ENCODE results near the gene TATDN3.
"Not testable (repeated sequence)": the region's sequence is repeated elsewhere in the genome, so short reads cannot be mapped to it uniquely, and the experiment has no call there.

TATDN3 gene

DNA sequence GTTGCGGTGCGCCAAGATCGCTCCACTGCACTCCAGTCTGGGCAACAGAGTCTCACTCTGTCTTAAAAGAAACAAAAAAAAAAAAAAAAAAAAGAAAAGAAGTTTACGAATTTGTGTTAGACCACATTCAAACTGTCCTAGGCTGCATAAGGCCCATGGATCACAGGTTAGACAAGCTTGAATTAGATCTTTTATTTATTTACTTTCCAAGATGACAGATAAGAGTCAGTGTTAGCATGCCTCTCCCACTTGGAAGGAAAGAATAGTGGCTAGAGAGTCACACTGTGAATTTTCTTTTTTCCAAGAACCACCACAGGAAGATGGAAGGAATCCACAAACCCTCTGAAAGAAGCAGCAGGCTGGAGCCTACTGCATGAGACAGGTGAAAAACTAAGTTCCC is 29.5 kb upstream of the TATDN3 start:
- Histone ChIP-seq H3K36me3 (replicated peaks; ENCODE audit: insufficient read depth, low read length) (no peaks in the 10 kb centered on the region), H3K79me2 (ENCODE audit: low read length) (peaks cover 54% of the 10 kb centered on the region), H3K9me2 (replicated peaks; ENCODE audit: insufficient read depth, low read length) (no peaks in the 10 kb centered on the region)

DNA sequence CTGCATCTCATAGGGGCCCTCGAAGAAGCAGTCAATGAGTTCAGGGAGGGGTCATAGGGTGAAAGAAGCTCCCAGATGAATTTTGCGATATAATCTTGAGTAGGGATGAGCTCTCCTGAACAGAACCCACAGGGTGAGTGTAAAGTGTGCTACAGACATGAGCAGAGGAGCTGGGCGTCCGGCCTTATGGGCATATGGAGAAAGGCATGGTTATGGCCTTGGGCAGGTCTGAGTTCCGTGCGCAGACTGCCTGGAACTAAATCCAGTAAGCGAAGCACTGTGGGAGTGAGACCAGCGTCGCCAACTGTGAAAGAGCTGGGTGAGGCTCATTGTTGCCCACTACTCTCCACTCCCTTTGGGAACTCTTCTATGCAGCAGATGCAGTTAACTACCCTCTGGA is 28.9 kb upstream of the TATDN3 start:
- Histone ChIP-seq H3K4me2 (ENCODE audit: low read depth, low read length) (no peak overlapping the region), H3K36me3 (replicated peaks; ENCODE audit: insufficient read depth, low read length) (no peaks in the 10 kb centered on the region), H2AFZ (ENCODE audit: low read length) (no peak overlapping the region), H3F3A (ENCODE audit: insufficient read depth, low read length) (no peaks in the 10 kb centered on the region), H4K20me1 (ENCODE audit: insufficient read depth, low read length) (no peaks in the 10 kb centered on the region), H3K4me1 (ENCODE audit: low read length) (no peaks in the 10 kb centered on the region), H3K79me2 (ENCODE audit: low read length) (peaks cover 54% of the 10 kb centered on the region), H3K27ac (ENCODE audit: low read length) (no peak overlapping the region), H3K9me3 (replicated peaks; ENCODE audit: insufficient read depth, low read length) (no peaks in the 10 kb centered on the region), H3K4me3 (ENCODE audit: low read length) (no peak overlapping the region), H3K27me3 (replicated peaks; ENCODE audit: insufficient read depth, low read length) (no peaks in the 10 kb centered on the region), H3K9me2 (replicated peaks; ENCODE audit: insufficient read depth, low read length) (no peaks in the 10 kb centered on the region), H3K9ac (ENCODE audit: low read length) (no peak overlapping the region)
- no peak for DNase-seq
- TF ChIP-seq, protein P1, sequence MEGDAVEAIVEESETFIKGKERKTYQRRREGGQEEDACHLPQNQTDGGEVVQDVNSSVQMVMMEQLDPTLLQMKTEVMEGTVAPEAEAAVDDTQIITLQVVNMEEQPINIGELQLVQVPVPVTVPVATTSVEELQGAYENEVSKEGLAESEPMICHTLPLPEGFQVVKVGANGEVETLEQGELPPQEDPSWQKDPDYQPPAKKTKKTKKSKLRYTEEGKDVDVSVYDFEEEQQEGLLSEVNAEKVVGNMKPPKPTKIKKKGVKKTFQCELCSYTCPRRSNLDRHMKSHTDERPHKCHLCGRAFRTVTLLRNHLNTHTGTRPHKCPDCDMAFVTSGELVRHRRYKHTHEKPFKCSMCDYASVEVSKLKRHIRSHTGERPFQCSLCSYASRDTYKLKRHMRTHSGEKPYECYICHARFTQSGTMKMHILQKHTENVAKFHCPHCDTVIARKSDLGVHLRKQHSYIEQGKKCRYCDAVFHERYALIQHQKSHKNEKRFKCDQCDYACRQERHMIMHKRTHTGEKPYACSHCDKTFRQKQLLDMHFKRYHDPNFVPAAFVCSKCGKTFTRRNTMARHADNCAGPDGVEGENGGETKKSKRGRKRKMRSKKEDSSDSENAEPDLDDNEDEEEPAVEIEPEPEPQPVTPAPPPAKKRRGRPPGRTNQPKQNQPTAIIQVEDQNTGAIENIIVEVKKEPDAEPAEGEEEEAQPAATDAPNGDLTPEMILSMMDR (IDR thresholded peaks at IDR 0.05; ENCODE audit: low read length): no peak
- TF ChIP-seq EZH2 (optimal IDR thresholded peaks at IDR 0.05; ENCODE audit: low read depth, low read length) (no peak), EZH2phosphoT487 (IDR thresholded peaks at IDR 0.05; ENCODE audit: low read length) (no peak)

More for the DNA sequence above, 29.5 kb upstream of the TATDN3 start:
- Histone ChIP-seq H3K9ac (ENCODE audit: low read length) (no peak overlapping the region), H3K4me1 (ENCODE audit: low read length) (no peaks in the 10 kb centered on the region), H4K20me1 (ENCODE audit: insufficient read depth, low read length) (no peaks in the 10 kb centered on the region), H2AFZ (ENCODE audit: low read length) (no peak overlapping the region), H3K27me3 (replicated peaks; ENCODE audit: insufficient read depth, low read length) (no peaks in the 10 kb centered on the region), H3K9me3 (replicated peaks; ENCODE audit: insufficient read depth, low read length) (no peaks in the 10 kb centered on the region), H3K4me3 (ENCODE audit: low read length) (no peak overlapping the region), H3F3A (ENCODE audit: insufficient read depth, low read length) (no peaks in the 10 kb centered on the region), H3K27ac (ENCODE audit: low read length) (no peak overlapping the region), H3K4me2 (ENCODE audit: low read depth, low read length) (no peak overlapping the region)
- TF ChIP-seq, protein P1 (IDR thresholded peaks at IDR 0.05; ENCODE audit: low read length): no peak
- no peak for TF ChIP-seq EZH2 (optimal IDR thresholded peaks at IDR 0.05; ENCODE audit: low read depth, low read length)
- no peak for TF ChIP-seq EZH2phosphoT487 (IDR thresholded peaks at IDR 0.05; ENCODE audit: low read length)
- no peak for DNase-seq

DNA sequence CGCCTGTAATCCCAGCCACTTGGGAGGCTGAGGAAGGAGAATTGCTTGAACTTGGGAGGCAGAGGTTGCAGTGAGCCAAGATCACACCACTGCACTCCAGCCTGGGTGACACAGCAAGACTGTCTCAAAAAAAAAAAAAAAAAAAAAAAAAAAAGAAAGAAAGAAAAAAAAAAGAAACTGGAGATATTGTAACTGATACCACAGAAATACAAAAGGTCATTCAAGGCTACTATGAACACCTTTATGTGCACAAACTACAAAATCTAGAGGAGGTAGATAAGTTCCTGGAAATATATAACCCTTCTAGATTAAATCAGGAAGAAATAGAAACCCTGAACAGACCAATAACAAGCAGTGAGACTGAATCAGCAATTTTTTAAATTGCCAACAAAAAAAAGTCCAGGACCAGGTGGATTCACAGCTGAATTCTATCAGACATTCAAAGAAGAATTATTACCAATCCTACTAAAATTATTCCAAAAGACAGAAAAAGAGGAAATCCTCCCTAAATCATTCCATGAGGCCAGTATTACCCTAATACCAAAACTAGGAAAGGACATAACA is 26.9 kb upstream of the TATDN3 start:
- H3K4me1 ChIP-seq (ENCODE audit: low read length); H4K20me1 ChIP-seq (ENCODE audit: insufficient read depth, low read length); H3K27ac ChIP-seq (ENCODE audit: low read length); DNase-seq; H3K9me3 ChIP-seq (replicated peaks; ENCODE audit: insufficient read depth, low read length); H3K9me2 ChIP-seq (replicated peaks; ENCODE audit: insufficient read depth, low read length); H3K4me2 ChIP-seq (ENCODE audit: low read depth, low read length); H3K4me3 ChIP-seq (ENCODE audit: low read length); H3K9ac ChIP-seq (ENCODE audit: low read length); H3K27me3 ChIP-seq (replicated peaks; ENCODE audit: insufficient read depth, low read length); H3F3A ChIP-seq (ENCODE audit: insufficient read depth, low read length); H3K36me3 ChIP-seq (replicated peaks; ENCODE audit: insufficient read depth, low read length); H2AFZ ChIP-seq (ENCODE audit: low read length): not testable (repeated sequence)
- peaks cover 51% of the 10 kb centered on the region for H3K79me2 ChIP-seq (ENCODE audit: low read length)

DNA sequence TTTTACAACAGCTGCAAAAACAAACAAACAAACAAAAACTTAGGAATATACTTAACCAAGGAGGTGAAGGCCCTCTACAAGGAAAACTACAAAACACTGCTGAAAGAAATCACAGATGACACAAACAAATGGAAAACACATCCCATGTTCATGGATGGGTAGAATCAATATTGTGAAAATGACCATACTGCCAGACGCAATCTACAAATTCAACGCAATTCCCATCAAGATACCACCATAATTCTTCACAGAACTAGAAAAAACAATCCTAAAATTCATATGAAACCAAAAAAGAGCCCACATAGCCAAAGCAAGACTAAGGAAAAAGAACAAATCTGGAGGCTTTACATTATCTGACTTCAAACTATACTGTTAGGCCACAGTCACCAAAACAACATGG is 24.9 kb upstream of the TATDN3 start:
- not testable (repeated sequence) for H2AFZ ChIP-seq (ENCODE audit: low read length); H3K4me2 ChIP-seq (ENCODE audit: low read depth, low read length); H3K9me3 ChIP-seq (replicated peaks; ENCODE audit: insufficient read depth, low read length); H3F3A ChIP-seq (ENCODE audit: insufficient read depth, low read length); H3K27me3 ChIP-seq (replicated peaks; ENCODE audit: insufficient read depth, low read length); H3K36me3 ChIP-seq (replicated peaks; ENCODE audit: insufficient read depth, low read length); H3K9me2 ChIP-seq (replicated peaks; ENCODE audit: insufficient read depth, low read length); H3K27ac ChIP-seq (ENCODE audit: low read length); H4K20me1 ChIP-seq (ENCODE audit: insufficient read depth, low read length); DNase-seq; H3K9ac ChIP-seq (ENCODE audit: low read length); H3K4me1 ChIP-seq (ENCODE audit: low read length); H3K4me3 ChIP-seq (ENCODE audit: low read length)
- H3K79me2 ChIP-seq (ENCODE audit: low read length): peaks cover 43% of the 10 kb centered on the region

Data from MM.1S (cell line).